NCI-H510A treated with DMSO at 0.1 percent for 48 hours (cell line): ENCODE data around the gene LRCH3.
A peak's percentile ranks its signal among the peaks of the same experiment; 100 is the strongest.
"Not testable (repeated sequence)": the region's sequence is repeated elsewhere in the genome, so short reads cannot be mapped to it uniquely, and the experiment has no call there.

Experiments used
- DNase-seq: peaks from one replicate; lab custom pipeline; 2025; lab: John Stamatoyannopoulos, UW

LRCH3 gene

DNA sequence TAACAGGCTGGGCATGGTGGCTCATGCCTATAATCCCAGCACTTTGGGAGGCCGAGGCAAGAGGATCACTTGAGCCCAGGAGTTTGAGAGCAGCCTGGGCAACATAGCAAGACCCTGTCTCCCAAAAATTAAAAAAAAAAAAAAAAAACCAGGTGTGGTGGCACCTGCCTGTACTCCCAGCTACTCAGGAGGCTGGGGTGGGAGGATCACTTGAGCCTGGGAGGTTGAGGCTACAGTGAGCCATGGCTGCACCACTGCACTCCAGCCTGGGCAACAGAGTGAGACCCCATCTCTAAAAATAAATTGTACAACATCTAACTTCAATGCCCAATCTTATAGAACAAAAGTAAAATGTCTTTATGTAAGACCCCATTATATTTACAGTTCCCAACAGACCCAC is 95.0 kb downstream of the LRCH3 start:
- DNase-seq, result not testable (repeated sequence)

DNA sequence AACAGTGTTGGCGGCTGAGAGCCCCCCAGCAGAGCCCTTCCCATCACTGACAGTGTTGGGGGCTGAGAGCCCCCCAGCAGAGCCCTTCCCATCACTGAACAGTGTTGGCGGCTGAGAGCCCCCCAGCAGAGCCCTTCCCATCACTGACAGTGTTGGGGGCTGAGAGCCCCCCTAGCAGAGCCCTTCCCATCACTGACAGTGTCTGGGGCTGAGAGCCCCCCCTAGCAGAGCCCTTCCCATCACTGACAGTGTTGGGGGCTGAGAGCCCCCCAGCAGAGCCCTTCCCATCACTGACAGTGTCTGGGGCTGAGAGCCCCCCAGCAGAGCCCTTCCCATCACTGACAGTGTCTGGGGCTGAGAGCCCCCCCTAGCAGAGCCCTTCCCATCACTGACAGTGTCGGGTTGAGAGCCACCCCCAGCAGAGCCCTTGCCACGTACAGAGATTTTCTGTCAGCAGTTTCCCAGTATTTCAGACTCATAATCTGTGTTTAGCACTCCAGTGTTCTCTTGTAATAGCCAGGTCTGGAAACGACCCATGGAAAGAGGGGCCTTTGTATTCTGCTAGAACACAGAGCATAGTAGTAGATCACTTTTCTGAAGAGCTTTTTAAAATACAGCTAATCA is 96.5 kb downstream of the LRCH3 start:
- DNase-seq, result not testable (repeated sequence)

DNA sequence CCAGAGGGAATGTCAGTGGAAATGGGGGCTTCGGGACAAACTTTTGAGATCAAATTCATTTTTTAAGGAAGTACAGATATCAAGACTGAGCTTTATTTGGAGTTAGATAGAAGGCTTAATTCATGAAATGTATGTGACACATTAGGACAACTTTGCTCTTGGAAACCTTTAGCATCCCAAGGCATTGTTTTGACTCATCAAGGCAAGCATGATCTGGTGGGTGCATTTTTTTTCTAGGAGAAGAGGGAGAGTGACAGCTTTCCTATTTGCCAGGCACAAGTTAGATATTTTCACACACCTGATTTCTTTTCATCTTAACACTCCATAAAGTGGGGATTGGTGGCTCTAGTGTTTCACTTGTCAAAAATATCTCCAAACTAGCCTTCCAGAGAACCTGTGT is 97.5 kb downstream of the LRCH3 start:
- DNase-seq, result no peak

DNA sequence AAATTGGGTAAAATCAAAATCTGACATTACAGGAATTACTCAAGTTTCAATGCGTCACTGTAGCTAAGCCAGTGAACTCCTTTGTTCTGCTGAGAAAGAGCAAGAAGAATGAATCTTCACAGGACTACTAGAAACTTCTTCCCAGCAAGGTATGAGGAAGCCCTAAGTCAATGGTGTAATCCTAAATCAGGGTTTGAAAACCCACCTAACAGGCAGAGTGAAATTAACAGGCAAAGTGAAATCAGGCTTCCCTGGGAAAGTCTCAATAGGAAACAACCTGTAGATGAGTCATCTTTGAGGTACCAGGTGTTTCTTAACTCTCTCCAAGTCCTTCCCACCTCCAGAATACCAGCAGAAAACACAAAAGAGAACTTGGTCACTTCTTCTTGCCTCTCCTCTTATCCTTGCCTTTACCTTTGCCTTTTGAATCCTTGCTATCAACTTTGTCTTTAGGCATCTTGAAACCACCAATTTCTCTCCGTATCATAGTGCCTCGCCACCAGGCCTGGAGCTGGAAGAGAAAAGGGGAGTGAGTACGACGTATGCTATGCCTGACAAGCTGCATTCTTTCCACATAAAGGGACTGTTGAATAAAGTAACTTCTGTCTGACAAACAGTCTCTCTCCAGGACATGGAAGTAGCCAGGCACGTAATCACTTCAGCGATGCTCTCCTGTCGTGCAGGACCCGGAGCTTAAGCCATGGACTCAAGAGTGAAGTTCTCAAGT is 98.3 kb downstream of the LRCH3 start:
- no peak for DNase-seq

DNA sequence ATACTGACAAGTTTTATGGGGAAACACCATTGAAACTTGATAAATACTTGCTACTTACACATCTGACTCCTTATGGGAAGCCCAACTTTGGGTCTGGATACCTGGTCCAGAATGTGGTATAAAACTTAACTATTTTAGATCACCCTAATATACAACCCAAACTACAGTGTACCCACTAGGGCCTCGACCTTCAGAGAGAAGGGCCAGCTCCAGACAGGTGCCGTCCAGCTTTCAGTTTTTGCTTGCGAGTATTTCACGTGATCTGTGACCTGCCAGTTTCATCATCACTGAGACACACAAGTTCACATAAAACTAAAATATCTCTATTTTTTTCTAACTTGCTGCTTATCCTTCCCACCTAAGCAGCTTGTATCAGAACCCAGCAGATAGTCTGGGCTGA is 99.6 kb downstream of the LRCH3 start:
- DNase-seq, result no peak

DNA sequence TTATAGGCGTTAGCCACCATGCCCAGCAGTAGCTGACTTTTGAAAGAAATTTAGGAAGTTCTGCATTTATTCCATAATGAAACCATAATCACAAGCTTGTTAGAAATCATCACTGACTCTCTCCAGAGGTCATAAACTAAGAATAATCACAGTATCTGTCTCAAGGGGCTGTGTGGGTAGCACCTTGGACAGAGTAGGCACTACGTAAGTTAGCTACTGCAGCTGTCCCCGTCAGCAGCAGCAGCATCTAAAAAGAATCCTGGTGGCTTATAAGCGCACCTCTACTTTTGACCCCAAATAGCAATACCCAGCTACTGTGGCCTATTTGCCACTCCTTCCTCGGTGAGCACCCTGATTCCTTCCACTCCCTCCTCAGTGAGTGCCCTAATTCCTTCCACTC is 101.1 kb downstream of the LRCH3 start:
- no peak for DNase-seq

DNA sequence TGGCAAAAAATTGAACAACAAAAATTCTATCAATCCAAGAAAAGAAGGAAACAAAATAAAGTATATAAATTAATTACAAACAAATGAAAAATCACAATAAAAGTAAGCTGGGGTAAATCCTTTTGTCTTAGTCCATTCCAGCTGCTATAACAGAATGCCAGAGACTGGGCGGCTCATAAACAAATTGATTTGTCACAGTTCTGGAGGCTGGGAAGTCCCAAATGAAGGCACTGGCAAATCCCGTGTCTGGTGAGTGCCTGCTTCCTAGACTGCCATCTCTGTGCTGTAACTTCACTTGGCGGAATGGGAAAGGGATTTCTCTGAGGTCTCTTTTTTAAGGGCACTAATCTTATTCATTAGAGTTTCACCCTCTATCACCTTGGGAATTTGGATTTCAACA is 105.4 kb downstream of the LRCH3 start:
- DNase-seq, result no peak

DNA sequence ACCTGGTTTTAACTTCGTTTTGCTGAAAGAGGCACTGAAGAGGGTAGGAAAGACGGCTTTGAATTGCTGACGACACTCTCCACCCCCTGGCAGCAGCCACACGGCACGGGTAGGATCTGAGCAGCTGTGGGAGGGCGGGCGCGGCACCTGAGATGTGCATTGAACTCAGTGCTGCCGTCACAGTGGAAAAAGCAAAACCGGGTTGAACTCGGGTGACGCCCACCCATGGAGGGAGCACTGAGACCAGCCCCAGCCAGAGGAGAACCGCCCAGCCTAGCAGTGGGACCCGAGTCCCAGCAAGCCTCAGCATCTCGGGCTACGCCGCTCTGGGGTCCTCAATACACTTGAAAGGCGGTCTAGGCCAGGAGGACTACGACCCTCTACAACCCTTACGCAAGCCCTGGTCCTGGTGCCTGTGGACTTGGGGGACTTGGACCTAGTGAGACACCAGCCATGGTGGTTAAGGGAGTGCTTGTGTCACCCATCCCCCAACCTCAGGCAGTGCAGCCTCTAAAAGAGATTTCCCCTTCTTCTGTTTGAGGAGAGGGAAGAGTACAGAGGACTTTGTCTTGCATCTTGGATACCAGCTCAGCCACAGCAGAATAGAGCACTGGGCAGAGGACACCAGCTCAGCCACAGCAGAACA is 108.9 kb downstream of the LRCH3 start:
- DNase-seq, result no peak

DNA sequence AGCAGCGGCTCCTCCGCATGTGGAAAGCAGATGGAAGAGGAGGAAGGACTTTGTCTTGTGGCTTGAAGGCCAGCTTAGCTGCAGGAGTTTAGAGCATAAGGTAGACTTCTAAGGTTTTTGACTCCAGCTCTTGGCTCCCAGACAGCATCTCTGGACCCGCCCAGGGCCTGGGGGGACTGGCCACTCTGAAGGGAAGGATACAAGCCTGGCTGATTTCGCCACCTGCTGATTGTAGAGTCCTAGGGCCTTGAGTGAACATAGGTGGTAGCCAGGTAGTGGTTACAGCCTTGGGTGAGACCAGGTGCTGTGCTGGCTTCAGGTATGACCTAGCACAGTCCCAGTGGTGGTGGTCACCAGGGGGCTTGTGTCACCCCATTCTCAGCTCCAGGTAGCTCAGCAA is 110.6 kb downstream of the LRCH3 start:
- DNase-seq, result no peak

DNA sequence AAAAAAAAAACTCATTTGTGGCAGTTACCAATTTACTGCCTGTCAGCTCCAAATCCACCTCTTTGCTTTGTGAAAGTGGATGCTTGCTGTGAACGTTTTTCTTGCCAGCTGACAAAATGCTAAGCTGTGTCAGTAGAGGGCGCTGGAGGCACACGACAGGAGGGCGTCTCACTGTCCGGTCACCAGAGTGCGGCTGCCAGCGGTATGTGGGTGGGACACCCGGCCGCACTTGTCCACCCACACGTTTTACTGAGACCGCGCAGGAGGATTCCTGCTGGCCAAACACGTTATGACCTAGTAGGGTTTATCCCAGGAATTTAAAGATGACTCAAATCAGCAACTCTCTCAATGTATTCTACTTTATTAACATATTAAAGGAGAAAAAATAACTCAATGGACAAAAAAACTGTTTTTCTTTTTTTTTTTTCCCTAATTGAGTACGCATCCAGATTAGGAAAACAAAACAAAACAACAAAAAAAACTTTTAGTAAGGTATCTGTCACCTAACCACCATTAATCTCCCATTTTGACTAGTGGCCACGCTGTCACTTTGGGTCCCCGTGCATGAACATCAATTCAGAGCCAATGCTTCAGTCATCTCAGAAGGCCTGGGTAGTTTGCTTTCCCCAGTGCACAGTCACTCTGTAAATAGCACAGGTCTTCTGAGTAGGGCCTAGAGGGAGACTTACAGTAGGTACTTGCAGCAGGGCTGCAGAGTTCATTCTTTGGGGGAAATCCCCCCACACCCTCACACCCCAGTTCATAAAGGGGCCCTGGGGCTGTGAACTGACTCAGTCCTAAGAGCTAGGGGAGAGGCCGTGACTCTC is 115.2 kb downstream of the LRCH3 start:
- peak; percentile 79 for DNase-seq

DNA sequence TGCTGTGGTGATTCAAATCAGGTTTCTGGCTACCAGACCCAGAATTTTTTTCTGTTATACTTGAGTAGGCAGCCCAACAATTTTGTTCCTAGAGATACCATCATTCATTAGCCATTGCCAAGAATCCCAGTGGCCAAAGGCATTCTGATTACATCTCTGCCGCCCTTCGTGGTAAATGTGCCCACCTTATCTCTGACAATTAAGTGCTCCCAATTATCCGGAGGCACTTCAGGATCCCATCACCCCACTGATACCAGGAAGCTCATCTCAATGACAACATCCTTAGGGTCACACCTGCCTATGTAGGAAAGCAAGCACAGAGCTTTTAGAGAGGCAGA is 115.8 kb downstream of the LRCH3 start:
- no peak for DNase-seq

DNA sequence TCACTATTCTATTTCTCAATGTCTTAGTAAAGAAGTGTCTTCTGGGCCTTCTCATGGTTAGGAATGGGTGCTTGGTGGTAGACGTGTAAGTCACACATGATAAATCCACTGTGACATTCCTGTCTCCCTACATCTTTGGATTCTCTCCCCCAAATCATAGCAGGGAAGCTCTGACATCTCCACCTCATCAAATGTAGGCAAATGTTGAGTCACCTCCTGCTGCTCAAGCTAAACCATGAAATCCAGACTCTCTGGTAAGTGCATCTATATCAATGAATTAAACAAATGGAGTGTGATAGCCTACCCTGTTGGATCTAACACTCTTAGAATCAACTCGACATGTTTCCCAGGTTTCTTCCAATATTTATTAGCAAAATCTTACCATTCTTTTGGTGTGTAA is 116.1 kb downstream of the LRCH3 start:
- DNase-seq, result no peak

DNA sequence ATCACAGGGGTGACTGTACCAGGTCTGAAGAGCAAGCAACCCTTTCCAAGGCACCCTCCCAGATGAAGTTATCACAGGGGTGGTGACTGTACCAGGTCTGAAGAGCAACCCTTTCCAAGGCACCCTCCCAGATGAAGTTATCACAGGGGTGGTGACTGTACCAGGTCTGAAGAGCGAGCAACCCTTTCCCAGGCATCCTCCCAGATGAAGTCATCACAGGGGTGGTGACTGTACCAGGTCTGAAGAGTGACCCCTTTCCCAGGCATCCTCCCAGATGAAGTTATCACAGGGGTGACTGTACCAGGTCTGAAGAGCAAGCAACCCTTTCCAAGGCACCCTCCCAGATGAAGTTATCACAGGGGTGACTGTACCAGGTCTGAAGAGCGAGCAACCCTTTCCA is 117.5 kb downstream of the LRCH3 start:
- DNase-seq, result not testable (repeated sequence)

DNA sequence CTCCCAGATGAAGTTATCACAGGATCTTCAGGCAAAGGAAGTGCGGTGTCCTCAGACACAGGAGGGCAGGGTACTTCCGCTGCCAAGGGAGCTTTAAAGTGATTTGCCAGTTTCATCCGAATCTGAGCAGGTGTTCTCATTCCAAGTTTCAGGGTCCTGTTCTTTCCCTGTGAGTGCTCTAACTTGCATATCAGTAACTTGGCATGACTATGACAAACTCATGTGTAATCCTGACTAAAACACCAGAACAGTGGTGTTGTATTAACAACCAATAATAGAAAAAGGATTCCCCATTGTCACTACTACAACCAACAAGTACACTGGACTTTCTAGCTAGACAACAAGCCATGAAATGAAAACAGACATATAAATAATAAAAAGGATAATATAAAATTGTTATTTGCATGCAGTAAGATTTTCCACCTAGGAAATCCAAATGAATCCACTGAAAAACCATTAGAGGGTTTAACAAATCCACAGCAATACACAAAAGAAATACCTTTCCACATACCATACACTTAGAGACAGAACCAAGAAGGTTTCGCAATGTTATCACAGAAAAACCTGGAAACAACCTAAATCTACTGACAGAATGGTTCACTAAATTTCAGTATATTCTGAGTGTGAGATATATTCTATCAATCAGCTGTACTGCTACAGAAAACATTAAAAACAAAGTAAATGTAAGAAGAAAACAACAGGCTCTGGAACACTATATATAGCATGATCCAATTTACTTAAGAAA is 118.1 kb downstream of the LRCH3 start:
- no peak for DNase-seq

DNA sequence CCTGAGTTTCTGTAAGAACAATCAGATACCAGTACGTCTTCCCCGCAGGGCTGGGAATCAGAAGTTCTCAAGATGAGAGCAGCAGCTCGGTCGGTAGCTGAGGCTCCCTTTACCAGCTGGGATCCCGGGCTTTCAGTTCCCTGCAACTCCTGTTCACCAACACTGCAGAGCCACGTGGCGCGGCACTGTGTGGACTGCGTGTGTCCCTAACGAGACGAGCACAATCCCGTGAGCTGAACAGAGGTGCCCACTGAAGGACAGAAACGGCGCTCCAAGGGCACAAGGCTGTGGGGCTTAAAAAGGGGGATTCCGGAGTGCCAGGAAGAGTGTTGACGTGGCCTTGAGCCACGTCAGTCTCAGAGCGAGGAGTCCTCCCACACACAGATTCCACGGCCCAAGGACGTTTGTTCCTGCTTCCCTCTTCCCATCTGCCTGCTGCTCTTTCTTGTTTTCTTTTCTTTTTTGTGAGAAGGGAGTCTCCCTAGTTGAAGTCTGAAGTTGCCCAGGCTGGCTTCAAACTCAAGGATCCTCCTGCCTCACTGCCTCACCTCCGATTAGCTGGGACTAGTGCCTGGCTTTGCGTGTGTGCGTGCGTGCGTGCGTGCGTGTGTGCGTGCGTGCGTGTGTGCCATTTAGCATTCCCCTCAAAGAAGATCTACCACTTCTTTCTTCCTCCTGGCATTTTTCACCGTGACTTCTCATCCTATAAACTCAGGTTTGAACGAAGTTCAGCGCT is 121.9 kb downstream of the LRCH3 start:
- DNase-seq, result no peak

DNA sequence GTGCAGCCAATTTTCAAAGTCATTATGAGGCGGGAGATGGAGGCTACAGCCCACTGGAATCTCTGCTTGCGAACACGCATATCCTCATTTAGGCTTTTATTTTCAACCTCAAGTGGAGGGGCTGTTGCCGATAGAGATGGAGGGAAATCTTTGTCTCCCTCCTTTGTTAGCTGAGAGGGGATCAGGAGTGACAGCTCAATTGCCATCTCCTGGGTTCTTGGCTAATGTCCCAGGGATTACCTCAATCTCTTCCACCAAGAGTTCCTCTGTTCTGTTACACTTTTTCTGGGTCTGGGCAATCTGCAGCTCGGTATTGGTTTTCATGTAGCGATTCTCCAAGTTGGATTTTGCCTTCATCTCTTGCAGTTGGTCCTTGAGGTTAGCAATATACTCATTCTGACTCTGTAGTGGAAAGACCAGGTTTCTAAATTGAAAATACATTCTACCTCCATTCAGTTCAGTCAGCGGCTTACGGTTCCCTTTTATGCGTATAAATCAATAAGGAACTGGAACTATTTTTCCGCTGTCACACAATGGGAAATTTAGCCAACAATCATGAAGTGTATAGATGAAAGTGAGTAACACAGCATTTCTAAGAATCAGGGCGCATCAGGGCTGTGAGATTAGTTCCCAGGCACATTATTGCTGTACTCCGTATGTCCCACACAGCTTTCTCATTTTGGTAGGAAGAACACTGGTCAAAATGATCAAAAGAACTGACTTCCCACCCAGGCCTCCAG is 122.8 kb downstream of the LRCH3 start:
- no peak for DNase-seq

DNA sequence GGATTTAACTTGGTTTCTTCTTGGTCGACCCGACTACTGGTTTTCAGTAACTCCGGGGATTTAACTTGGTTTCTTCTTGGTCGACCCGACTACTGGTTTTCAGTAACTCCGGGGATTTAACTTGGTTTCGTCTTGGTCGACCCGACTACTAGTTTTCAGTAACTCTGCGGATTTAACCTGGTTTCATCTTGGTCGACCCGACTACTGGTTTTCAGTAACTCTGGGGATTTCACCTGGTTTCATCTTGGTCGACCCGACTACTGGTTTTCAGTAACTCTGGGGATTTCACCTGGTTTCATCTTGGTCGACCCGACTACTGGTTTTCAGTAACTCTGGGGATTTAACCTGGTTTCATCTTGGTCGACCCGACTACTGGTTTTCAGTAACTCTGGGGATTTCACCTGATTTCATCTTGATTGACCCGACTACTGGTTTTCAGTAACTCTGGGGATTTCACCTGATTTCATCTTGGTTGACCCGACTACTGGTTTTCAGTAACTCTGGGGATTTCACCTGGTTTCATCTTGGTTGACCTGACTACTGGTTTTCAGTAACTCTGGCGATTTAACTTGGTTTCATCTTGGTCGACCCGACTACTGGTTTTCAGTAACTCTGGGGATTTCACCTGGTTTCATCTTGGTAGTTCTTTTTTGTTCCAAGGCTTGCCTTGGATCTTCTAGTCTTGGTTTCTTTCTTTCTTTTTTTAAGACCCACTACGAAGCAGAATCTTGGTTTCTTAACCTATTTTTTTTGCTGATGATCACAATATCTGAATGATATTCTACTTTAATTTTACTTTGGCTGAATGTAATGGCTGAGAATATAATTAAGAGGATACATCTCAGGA is 130.6 kb downstream of the LRCH3 start:
- DNase-seq, result not testable (repeated sequence)

DNA sequence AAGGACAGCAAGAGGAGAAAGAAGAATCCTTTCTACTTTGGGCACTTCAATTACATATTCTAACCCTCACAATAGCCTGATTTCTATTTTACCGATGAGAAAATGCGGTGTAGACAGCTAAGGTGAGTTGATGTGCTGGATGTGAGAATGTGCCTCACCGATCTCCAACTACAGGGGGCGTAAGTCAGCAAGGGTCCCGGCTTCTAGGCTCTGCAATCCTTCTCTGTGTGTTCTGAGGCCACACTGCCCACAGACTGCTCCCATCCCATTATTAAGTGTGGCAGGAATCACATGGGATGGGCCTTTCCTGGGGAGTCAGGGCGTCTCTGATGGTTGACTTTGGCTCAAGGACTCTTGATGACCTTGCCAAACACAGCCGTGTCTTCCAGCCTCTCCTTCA is 135.4 kb downstream of the LRCH3 start:
- no peak for DNase-seq

DNA sequence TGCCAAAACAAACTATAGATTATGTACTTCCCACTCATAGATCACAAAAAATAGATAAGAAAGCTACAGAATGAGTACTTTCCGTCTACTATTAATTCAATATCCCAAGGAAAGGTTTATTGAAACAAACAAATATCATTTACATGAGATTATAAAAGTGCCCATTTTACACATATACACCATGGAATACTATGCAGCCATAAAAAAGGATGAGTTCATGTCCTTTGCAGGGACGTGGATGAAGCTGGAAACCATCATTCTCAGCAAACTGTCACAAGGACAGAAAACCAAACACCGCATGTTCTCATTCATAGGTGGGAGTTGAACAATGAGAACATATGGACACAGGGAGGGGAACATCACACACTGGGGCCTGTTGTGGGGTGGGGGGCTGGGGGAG is 136.5 kb downstream of the LRCH3 start:
- not testable (repeated sequence) for DNase-seq
